Measurements from ENCODE around the gene DNLZ. TPM values are rescaled to one million over a fixed set of nuclear protein-coding genes. Genes with fewer than 3 reads are reported as not detected.

The DNLZ gene
- total RNA-seq, 2 donors from 2014 or later: 39.4 to 41.3 TPM

- Histone ChIP-seq H3K36me3 (peaks cover 9% of the 10 kb centered on the region), H3K4me3 (no peak overlapping the region), H3K27ac (no peak overlapping the region), H3K4me1 (ENCODE audit: control insufficient read depth in 1 of 2, low read depth in 2 of 2) (peaks cover 5 to 21% of the 10 kb centered on the region in 2 donors), H3K27me3 (replicated peaks; ENCODE audit: insufficient read depth) (no peaks in the 10 kb centered on the region), H3K9me3 (no peaks in the 10 kb centered on the region)
- ATAC-seq (ENCODE audit: insufficient number of reproducible peaks, low FRiP score, low read depth) (no peak), DNase-seq (ENCODE audit: low spot score) (no peak)
- TF ChIP-seq CTCF (IDR thresholded peaks at IDR 0.05): no peak
Observed at GRCh38 chr9:136359774-136360718, 3.5 kb downstream of the DNLZ start.

GRCh38 chr9:136358888-136359287 is 4.7 kb downstream of the DNLZ start:
- no peak overlapping the region for H3K4me3 ChIP-seq
- H3K36me3 ChIP-seq: peaks cover 9% of the 10 kb centered on the region
- H3K27me3 ChIP-seq (replicated peaks; ENCODE audit: insufficient read depth): no peaks in the 10 kb centered on the region
- H3K27ac ChIP-seq: no peak overlapping the region
- ATAC-seq (ENCODE audit: insufficient number of reproducible peaks, low FRiP score, low read depth) (no peak), DNase-seq (ENCODE audit: low spot score) (no peak)
- H3K9me3 ChIP-seq: no peaks in the 10 kb centered on the region
- TF ChIP-seq CTCF (IDR thresholded peaks at IDR 0.05): no peak
- H3K4me1 ChIP-seq (ENCODE audit: control insufficient read depth in 1 of 2, low read depth in 2 of 2): peaks cover 2 to 22% of the 10 kb centered on the region in 2 donors

- H3K27me3 ChIP-seq (replicated peaks; ENCODE audit: insufficient read depth): no peaks in the 10 kb centered on the region
- peaks cover 0 to 19% of the 10 kb centered on the region in 2 donors for H3K4me1 ChIP-seq (ENCODE audit: control insufficient read depth in 1 of 2, low read depth in 2 of 2)
- H3K36me3 ChIP-seq: peaks cover 9% of the 10 kb centered on the region
- DNase-seq (ENCODE audit: low spot score): no peak
- H3K9me3 ChIP-seq: no peaks in the 10 kb centered on the region
- TF ChIP-seq CTCF (IDR thresholded peaks at IDR 0.05): no peak
- H3K4me3 ChIP-seq: no peak overlapping the region
- H3K27ac ChIP-seq: no peak overlapping the region
- no peak for ATAC-seq (ENCODE audit: insufficient number of reproducible peaks, low FRiP score, low read depth)
Observed at GRCh38 chr9:136358016-136358415, 5.5 kb downstream of the DNLZ start.

GRCh38 chr9:136357202-136357725 is 6.3 kb downstream of the DNLZ start:
- DNase-seq (ENCODE audit: low spot score) (no peak), ATAC-seq (ENCODE audit: insufficient number of reproducible peaks, low FRiP score, low read depth) (no peak)
- Histone ChIP-seq H3K4me3 (no peak overlapping the region), H3K27me3 (replicated peaks; ENCODE audit: insufficient read depth) (no peaks in the 10 kb centered on the region), H3K36me3 (peaks cover 9% of the 10 kb centered on the region), H3K9me3 (no peaks in the 10 kb centered on the region), H3K27ac (no peak overlapping the region), H3K4me1 (ENCODE audit: control insufficient read depth in 1 of 2, low read depth in 2 of 2) (peaks cover 0 to 13% of the 10 kb centered on the region in 2 donors)
- no peak for TF ChIP-seq CTCF (IDR thresholded peaks at IDR 0.05)

Measured in thoracic aorta (tissue), 2 donors.